GM21786 (cell line): ENCODE data around the gene UTP11.
"Not testable (repeated sequence)": the region's sequence is repeated elsewhere in the genome, so short reads cannot be mapped to it uniquely, and the experiment has no call there.

Source experiments
- ATAC-seq: cut with Tn5 transposase; IDR thresholded peaks from one replicate; pipeline ENCODE4 v1.9.1; 2021; ENCODE audit not compliant: unreplicated experiment

Gene UTP11

DNA sequence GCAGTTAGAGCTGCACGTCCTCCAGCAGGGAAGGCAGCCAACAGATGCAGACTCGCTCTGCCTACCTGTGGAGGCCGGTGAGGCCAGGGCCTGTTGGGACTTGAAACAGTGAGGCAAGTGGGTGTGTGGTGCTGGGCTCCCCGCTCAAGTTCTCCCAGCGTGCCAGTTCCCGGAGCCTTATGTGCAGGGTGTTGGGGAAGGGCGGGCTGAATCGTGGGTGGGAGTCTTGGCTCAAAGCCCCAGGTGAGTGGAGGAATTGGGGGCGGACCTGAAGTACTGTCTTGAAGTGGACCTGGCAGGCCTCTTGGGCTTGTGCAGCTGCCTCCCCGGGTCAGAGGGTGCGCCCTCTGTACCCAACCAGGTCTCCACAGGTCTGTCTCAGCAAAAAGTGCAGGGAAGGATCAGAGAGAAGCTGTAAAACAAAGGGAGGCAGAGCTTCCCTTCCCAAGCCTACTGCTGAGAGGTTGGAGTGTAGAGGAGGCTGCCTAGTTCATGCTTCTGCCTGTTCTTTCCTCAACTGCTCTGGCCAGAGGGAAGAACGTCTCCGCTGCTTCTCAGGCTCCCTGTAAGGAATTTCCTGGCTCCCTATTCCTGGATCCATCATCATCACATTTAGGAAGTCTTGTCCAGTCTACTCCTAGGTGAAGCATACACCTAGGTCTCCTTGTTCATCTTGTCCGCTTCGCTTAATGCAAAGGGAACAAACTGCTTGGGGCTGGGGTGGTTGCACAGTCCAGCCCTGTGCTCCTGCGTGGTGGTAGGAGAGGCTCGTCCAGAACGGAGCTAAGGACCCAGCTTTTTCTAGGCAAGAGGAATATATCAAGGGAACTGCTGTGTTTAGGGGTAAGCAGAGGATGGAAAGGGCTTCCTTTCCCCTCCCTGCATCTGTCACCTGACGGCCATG lies 14.9 kb downstream of the UTP11 start:
- no peak for ATAC-seq

DNA sequence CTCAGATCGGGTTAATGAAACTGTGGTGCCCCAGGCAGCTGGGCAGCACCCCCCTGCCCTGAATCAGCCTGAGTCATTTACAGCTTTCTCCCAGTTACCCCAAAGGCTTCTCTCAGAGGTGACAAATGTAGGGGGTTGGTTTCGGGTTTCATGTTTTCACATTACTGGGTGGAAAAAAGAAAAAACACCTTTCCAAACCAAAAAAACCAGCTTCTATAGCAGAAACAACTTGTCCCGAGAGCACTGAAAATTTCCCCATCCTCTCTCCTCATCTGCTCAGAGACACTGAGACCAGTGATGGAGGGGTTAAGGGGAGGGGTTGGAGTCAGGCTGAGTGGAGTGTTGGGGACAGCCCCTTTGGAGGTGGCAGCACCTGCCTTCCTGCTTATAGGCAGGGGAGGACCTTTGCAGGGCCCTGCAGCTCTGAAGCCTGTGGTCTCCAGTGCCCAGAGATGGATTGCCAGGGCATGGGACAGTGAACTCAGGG lies 15.6 kb downstream of the UTP11 start:
- ATAC-seq, result peak; percentile 68

DNA sequence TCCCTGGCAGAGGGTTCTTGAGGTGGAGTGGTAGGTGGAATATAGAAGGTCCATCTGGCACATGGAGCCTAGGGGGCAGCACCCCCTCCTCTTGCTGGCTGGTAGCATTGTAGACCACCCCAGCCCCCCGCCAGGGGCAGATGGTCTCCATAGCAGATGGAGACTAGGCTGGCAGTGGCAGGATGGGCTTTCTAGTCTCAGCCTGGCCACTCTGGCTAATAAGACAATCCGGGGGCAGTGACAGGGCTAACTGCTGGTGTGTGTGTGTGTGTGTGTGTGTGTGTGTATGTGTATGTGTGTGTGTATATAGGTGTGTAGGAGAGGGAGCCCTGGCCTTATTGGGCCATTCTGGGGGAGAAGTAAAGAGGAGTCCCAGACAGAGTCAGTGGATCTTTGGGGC lies 16.1 kb downstream of the UTP11 start:
- no peak for ATAC-seq

DNA sequence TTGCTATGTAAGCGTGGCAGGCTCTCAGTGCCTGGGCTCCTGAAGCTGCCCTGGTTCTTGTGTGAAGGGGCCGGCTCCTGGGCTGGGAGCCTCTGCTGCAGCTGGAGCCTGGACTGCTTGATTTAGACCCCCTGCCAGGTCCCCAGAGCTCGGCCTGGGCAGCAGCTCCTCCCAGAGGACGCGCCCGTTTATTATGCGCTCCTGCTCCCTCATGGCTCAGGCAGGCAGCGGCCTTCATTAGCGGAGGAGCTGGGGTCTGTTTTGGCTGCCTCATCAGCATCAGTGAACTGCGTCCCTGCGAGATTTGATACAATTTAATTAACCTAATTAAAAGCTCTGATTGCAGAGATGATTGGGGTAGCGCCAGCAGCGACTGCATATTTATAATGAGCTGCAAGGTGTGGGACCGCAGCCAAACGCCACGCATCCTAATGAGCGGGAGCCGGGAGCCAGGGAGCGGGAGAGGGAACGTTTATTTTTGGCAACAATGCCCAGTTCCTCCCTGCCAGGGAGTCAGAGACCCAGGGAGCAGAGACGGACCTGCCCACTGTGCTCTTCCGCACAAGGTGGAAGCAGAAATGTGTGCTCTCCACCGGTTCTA lies 16.6 kb downstream of the UTP11 start:
- no peak for ATAC-seq

DNA sequence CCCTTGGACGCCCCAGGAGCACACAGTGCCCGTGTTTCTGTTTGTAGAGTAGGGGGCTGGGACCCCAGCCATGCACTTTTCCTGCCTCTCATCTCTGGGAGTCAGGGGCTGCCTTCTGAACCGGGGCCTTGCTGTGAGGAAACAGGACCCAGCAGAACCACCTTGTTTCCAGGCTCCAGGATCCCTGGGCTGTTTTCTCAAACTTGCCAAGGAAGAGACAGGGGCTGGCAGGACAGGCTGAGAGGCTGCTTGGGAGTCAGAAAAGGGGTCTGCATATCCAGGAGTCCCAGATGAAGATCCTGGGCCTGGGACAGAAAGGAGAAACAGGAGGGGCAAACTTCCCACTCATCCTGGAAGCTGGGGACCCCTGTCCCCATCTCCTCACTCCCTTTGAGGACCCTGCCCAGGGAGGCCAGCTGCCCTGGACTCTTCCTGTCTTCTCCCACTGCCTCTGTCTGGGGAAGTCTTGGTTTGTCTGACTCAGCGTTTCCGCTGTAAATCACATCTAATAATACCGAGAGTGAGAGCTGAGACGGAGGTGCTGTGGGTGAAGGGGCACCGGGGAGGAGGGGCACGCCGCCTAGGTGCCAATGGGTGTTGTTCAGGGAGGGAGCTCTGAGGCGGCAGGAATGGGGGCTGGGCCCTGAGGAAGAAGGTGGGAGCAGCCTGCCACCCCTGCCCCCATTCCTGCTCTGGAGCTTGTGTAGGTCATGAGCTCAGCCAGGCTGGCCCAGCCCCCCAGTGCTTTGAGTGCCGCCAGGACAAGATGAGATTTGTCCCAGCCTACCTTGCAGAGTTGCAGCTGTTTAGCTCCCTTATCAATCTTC lies 17.4 kb downstream of the UTP11 start:
- peak; percentile 47 for ATAC-seq

DNA sequence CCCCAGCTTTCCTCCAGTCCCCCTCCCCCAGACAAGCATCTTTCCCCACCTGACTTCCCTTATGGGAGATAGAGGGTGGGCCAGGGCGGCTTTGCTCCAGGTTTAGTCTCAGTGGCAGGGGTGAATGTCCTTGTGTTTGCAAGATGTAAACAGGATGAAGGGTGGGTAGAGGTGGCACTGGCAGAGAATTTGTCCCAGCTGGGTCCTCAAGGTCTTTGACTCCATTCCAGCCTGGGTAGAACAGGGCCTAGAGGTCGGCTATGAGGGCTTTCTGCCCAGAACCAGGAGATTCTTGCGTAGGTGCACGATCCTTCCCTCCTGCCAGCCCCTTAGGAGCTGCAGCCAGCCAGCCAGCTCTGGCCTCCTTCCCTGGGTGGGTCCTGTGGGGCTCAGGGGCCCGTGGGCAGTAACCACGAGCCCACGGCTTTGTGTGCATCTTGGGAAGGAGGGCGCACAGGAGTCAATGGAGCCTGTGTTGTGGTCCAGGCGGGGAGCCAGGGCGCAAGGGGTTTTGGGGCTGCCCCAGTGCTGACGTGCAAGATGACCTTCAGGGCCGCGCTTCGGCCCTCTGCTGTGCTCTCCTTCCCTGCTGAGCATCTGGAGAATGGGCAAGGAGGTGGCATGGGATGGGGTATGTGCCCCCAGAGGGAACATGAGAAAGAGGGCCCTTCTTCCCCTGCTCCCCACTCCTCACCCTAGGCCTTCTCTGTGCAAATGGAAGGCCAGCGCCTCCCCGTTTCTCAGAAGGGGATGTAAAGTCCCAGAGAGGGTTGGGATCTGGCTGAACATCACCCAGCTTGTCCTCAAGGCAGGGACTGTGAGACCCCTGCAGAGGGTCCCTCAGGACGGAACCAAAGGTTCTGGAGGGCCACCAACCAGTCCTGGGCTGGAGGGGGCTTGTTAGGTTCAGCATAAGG lies 18.3 kb downstream of the UTP11 start:
- no peak for ATAC-seq

DNA sequence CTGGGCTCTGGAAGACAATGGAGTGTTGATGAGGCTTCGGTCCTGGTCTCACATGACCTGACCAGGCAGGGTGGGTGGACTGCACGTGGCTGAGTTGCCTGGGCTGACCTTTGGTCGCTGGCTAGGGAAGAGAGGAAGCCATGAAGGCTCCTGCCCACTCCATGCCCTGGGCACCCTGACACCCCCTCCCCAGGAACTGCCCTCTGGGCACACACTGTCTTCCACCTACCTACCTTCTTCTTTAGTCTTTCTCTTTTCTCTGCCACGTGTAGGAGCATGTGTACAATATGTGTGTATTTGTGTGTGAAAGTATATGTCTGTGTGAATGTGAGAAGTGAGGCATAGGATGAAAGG lies 19.0 kb downstream of the UTP11 start:
- no peak for ATAC-seq

DNA sequence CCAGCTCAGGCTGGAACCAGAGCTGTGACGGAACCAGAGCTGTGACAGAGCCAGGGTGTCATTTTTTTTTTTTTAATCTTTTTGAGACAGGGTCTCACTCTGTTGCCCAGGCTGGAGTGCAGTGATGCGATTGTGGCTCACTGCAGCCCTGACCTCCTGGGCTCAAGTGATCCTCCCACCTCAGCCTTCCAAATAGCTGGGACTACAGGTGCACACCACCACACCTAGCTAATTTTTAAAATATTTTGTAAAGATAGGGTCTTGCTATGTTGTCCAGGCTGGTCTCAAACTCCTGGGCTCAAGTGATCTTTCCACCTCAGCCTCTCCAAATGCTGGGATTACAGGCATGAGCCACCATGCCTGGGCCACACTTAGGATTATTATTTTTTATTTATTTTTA lies 20.5 kb downstream of the UTP11 start:
- not testable (repeated sequence) for ATAC-seq

DNA sequence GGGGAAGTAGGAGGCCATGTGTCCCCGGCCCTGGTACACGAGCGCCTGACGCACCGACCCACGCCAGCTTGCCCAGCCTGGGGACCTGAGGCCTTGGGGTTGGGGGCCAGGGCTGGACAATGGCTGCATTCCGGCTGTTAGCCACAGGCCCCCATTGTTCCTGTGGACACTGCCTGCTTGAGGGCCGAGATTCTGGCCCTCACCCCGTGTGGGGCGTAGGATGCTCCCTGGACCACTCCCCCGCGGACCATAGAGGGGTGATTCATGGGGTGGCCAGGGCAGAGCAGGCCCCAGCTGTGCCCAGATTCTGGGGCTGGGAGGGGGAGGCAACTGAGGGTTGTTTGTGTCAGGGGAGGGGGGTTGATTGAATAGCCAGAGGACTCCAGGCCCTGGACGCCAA lies 22.3 kb downstream of the UTP11 start:
- no peak for ATAC-seq

DNA sequence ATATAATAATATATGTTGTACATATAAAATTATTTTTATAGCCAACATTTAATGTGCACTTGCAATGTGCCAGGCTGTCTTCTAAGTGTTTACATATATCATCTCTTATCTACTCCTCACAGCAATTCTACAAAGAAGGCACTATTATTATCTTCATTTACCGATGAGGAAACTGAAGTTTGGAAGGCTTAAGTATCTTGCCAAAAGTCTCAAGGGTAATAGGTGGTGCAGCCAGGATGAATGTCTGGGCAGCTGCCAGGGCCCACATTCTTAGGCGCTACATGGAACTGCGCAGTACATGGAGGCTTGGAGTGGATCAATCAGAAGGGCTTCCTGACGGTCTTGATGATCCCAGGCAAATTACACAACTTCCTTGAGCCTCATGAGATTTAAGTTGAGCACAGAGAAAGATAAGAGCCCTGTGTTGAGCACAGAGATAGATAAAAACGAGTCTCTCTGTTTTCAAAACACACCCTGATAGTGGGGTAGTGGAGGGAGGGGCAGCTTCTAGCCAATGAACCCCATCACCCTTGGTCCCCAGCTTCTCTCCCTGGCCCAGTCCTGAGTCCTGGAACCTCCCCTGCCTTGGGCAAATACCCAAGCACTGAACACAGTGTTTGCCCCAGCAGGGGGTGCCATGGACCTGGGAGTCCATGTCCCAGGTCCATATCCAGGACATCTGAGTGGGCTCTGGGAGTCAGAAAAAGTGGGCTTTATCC lies 24.8 kb downstream of the UTP11 start:
- no peak for ATAC-seq

DNA sequence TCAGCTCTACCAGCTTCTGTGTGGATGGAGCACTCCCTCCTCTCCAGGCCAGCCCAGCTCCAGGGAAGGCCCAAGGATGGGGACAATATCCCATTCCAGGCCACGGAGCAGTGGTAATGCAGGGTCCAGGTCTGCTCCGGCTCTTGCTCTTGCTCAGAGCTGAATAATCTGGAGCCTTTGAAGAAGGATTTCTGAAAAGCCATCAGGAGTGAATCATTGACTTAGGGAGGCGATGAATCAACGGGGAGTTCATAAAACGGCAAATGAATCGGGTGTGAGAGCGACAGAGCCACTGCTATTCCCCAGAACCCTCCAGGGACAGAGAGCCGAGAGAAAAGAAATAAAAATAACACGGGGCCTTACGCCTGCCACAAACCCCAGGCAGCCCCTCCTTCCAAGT lies 26.3 kb downstream of the UTP11 start:
- no peak for ATAC-seq

DNA sequence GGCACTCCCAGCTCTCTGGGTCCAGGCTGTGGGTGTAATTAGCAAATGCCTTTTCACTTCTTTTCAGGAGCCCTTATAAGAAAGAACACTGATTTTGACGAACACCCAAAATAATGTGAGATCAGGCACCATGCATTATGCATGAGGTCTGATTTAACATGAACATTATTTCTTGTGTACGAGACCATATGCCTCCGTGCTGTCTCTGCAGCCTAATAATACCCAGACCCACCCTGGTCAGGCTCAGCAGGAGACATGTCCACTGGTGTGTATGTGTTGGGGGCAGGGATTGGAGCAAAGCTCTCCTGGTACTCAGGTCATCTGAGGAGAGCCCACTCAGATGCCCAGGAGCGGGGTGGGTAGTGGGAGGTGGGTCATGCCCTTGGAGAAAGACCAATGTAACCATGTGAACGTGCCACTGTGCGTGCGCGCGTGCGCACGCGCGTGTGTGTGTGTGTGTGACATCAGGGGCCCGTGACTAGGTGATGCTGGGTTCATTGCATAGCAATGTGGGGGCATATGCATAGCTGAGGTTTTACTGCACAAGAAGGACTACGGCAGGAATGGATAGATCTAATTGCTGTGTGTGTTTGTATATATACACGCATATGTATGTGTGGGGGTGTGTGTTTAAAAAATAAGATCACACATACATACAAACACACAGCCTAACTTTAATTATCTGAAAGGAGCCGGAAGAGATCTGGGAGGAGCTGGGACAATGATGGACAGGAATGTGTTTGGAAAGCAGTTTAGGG lies 27.0 kb downstream of the UTP11 start:
- ATAC-seq, result no peak

DNA sequence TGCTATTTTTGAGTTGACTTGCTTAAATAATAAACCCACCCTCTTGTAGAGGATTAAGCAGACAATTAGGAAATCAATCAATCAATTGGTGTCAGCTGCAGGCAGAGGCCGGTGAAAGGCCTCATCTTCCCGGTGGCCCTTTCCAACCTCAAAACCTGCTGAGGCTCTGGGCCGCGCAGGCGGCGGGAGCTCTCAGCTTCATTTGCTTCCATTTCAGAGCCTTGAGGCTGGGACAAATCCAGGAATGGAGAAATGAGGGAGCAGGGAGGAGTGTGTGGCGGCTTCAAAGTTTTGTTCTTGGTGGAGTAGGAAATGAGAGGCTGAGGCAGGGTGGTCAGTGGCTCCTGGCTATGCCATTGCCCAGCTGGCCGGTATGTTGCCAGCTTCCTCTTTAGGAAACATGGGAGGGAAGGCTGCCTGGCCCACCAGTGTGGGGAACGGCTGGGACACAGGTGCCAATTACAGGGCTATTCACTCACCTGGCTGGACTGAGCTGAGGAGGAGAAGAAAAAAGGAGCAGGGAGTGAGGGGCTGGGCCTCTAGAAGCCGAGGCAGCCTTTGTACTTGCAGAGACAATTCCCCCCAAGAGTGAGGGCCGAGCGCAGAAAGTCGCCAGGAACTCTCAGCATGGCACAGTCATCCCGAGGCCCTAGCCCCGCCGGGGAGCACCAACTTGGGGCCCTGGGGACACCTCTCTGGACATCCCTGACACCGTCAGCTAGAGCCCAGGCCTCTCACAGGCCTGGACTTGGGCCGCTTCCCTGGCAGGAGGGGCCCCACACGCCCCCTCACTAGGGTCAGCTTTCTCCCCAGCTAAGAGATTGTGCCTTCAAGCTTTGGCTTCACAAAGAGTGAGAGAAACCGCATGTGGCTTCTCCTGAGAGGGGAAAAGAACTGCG lies 29.7 kb downstream of the UTP11 start:
- no peak for ATAC-seq

DNA sequence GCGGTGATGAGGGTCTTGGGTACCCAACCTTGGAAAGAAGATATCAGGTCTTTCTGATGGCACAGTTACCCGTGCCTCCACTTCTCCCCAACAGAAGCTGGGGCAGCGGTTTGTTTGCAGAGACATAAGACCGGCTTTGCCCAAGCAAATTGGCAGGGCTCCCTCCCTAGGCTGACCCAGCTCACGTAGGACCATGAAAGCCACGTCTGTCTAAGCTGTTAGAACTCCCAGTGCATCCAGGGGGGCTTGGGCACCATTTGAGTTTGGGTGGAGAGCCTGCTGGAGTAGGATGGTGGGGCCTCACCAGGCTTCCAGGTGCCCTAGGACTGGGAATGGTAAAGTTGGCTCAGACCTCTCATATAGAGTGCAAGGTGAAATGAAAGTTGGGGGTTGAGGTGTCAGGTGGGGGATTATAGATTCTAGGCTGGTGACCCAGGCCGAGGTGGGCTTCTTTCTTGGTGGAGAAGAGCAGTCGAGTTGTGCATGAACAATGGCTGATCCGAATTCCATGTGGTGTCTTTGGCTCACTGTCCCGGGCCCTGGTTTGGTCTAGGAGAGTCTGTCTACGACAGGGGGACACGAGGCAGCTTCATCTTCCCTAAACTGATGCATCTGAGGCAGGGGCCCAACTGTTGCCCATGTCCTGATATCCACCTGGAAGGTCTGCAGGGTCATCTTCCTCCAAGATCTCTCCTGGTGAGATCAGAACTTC lies 30.7 kb downstream of the UTP11 start:
- no peak for ATAC-seq

DNA sequence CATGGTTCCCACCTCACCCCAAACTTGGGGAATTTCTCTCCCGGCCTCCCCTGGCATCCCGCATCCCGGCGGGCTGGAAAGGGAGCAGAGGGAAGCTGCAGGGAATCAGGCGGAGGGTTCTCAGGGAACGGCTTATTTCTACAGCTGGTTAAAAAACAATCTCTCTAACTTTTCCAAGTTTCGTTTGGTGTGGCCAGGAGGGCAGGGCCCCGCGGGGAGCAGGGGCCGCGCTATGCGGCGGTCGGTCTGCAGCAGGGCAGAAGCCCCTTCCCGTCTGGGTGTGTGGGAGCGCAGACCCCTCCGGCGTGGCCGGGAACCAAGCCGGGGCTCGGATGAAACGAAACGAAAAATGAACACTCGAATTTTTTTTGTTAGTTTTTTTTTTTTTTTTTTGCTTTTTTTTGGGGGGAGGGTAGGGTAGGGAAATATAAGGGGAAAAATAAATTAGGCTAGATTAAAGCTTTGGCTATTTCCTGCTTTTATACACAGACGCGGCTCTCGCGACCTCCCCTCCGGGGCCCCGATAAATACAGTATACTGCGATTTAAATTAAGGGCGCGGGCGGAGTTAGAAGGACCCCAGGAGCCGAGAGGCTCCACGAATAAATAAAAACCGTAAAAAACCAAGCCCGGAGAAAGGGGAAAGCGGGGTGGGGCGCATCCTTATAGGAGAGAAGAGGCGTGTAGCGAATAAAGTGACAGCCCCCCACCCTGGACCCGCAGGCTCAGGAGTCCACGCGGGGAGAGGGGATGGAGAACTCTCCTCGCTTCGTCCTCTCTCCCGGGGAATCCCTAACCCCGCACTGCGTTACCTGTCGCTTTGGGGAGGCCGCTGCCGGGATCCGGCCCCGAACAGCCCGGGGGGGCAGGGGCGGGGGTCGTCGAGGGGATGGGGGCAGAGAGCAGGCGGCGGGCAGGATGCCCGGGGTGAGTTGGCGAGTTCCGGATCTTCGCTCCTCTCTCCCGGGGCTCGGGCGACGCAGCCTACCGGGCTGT lies 32.0 kb downstream of the UTP11 start:
- no peak for ATAC-seq
